Stimulated activated effector memory CD8-positive, alpha-beta T cell treated with anti-CD3 and anti-CD28 coated beads, Interleukin-12 subunit alpha, Interleukin-12 subunit beta, amount 100 ng/mL, for 72 hours (primary cell): ENCODE measurements around the gene MAFG.

Experiments
- ATAC-seq: fragments of 150-1000 bp; cut with Tn5 transposase; 2 replicates; pipeline ENCODE4 v1.10.0; 2021
- DNase-seq, 2 donors: peaks; one replicate each; pipeline ENCODE4 v3.0.0; 2021 to 2022; ENCODE audit warnings: low spot score in 2 of 2
- H3K27ac Mint-ChIP-seq: one replicate; pipeline ENCODE4 v1.8.0; 2022; ENCODE audit warnings: mild to moderate bottlenecking, mixed read lengths
- H3K36me3 Mint-ChIP-seq: one replicate; pipeline ENCODE4 v1.8.0; 2022; ENCODE audit warnings: mild to moderate bottlenecking, mixed read lengths
- H3K4me1 Mint-ChIP-seq: one replicate; pipeline ENCODE4 v1.8.0; 2022; ENCODE audit warnings: mixed read lengths
- H3K4me3 Mint-ChIP-seq: one replicate; pipeline ENCODE4 v1.8.0; 2022; ENCODE audit warnings: mild to moderate bottlenecking, mixed read lengths
- H3K9me3 Mint-ChIP-seq: one replicate; pipeline ENCODE4 v1.8.0; 2022; ENCODE audit warnings: mixed read lengths

The MAFG gene

DNA sequence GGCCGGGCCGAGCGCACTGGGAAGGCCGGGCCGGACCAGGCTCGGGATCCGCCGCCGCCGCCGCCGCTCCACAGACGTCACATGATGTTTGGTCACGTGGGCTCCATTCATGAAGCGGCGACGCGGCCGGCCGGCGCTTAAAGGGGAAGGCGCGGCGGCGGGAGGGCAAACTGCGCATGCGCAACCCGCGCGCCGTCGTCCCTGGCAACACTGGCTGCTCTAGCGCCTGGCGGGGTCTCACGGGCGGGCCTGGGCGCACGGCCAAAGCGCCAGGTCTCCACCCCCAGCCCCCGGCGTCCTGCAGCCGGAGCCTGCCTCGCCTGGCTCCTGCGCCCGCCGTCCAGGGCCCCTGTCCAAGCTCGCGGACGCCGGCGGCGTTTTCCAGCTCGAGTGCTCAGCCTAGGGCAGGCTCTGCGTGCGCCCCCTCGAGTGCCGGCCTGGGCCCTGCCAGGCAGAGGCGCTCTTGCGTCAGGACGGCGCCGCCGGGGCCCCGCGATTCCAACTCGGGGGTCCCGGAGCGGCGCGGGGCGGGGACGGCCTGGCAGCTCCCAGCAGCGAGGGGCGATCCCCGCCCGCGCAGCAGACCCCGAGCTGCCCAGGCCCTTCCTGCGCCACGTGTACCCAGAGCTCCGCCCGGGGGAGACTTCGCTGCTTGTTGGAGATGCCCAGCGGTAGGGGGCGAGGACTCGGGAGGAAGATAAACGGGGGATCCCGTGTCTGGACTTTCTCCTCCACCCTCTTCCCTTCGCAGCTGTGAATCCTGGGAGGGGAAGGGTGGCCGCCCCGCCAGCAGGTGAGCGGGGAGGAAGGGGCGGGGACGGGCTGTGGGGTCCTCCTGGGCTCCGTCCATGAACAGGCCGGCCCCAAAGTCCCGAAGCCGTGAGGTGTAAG lies at the start of gene MAFG:
Gene MAFG, minus strand, starts transcription at position 83 of the 891 bp plus-strand sequence. CDS start 4,550 bp downstream, outside the sequence.
- Mint-ChIP-seq H3K4me3 (peak within 1 kb of the TSS; percentile 86), H3K27ac (peak within 1 kb of the TSS; percentile 94), H3K9me3 (no peaks in the 10 kb centered on the region), H3K4me1 (peaks cover 16% of the 10 kb centered on the region), H3K36me3 (peaks cover 23% of the 10 kb centered on the region)
- ATAC-seq = peak; percentile 82
- DNase-seq = peak; percentile 93 to 95

DNA sequence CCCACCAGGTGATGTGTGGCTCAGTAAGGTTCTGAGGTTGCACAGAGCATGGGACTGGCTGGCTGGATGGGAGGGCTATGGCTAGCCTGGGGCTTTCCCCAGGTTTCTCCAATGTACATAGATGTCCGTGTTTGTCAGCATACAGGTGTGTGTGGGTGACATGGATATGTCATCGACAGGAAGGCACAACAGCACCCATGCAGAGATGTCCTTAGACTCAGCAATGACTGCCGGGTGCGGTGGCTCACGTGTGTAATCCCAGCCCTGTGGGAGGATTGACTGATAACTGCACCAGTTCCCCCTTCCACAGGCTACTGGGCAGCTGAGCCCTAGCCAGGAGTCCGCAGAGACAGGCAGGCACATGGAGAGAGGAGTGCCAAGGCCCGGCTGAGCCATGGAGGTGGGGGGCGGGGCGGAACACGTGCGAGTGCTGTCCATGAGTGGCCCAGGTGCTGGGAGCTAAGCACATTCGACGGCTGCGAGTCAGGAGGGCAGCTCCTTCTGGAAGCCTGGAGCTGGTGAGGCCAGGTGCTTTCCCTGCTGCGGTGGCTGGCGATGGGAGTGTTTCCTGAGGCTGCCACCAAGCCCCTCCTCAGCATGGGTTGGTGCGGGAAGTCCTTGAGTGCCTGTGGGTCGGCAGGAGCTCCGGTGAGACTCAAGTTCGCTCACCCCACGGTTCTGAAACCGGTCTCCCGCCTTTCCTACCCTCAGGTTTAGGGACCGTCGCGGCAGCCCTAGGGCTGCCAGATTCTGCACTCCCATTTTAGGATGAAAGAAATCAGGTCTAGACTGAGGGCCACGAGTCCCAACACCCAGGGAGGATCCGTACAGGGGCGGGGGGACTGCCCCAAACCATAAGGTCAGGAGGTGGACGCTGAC lies 49.0 kb upstream of the MAFG start:
- peak; percentile 24 for ATAC-seq
- Mint-ChIP-seq H3K9me3 (no peaks in the 10 kb centered on the region), H3K4me1 (peaks cover 38% of the 10 kb centered on the region), H3K27ac (peak overlapping the region; percentile 97), H3K36me3 (peaks cover 20% of the 10 kb centered on the region), H3K4me3 (peak overlapping the region; percentile 94)
- DNase-seq = no peak

DNA sequence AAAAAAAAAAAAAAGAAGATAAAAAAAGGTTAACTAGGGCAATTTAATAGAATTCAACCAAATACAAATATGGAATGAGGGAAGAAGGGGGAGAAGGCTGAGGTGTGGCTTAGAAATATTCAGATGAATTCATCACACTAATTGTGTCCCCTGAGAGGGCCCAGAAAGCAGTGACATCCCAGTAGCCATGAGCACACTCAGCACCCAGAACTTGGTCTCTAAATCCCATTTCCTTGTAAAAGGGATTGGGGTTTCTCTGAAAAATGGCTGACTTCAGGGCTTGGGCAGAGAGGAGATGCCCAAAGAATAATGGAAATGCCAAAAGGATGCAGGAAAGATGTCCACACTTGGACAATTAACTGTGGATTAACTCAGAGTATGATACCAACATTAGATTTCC lies 45.9 kb upstream of the MAFG start:
- Mint-ChIP-seq H3K9me3 (no peaks in the 10 kb centered on the region), H3K36me3 (peaks cover 7% of the 10 kb centered on the region), H3K27ac (no peak overlapping the region), H3K4me1 (peaks cover 14% of the 10 kb centered on the region), H3K4me3 (no peak overlapping the region)
- DNase-seq (no peak), ATAC-seq (no peak)

DNA sequence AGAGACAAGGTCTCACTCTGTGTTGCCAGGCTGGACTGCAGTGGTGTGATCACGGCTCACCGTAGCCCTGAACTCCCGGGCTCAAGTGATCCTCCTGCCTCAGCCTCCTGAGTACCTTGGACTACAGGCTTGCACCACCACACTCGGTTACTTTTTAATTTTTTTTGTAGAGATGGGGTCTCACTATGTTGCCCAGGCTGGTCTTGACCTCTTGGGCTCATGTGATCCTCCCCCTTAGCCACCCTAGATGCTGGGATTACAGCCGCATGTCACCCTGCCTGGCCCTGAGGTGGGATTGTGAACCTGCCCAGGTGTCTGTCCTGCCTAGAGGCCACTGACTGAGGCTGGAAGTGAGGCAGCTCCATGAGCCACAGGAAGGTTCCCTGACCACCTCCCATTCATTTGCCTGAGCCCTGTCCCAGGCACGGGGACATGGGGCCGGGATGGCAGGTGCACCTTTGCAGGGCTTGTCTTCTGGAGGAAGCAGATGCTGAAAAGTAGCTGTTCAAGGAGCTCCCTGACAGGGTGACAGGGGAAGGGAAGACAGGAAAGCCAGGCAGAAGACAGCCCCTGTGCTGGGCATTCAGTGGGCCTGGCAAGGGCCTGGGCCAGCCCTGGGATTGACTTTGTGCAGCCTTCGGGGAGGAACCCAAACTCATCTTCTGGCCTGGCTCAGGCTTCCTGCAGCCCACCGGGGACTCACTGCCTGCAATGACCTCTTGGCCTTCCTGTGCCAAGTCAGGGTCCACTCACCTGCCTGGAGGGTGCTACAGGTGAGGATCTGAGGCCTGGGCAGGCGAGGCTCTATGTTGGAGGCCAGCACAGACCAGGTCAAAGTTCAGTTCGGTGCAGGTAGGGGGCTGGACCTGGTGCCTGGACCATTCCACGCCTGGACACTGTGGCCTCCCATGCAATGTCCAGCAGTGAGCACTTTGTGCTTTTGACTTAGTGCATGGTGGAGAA lies 41.6 kb upstream of the MAFG start:
- Mint-ChIP-seq H3K36me3 (no peaks in the 10 kb centered on the region), H3K9me3 (no peaks in the 10 kb centered on the region), H3K4me1 (peaks cover 11% of the 10 kb centered on the region), H3K4me3 (no peak overlapping the region), H3K27ac (no peak overlapping the region)
- no peak for ATAC-seq
- DNase-seq = no peak

DNA sequence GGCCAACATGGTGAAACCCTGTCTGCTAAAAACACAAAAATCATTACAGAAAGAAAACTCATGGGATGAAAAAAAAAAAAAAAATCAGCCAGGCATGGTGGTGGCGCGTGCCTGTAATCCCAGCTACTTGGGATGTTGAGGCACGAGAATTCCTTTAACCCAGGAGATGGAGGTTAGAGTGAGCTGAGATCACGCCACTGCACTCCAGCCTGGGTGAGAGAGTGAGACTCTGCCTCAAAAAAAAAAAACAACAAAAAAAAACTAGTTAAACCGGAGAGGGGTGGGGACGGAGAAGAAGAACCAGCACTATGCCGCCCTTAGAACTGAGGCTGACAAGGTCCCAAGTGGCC lies 40.8 kb upstream of the MAFG start:
- peaks cover 17% of the 10 kb centered on the region for H3K4me1 Mint-ChIP-seq
- H3K36me3 Mint-ChIP-seq = no peaks in the 10 kb centered on the region
- ATAC-seq (no peak), DNase-seq (no peak)
- H3K4me3 Mint-ChIP-seq = peak overlapping the region; percentile 60
- no peaks in the 10 kb centered on the region for H3K9me3 Mint-ChIP-seq
- H3K27ac Mint-ChIP-seq = no peak overlapping the region

DNA sequence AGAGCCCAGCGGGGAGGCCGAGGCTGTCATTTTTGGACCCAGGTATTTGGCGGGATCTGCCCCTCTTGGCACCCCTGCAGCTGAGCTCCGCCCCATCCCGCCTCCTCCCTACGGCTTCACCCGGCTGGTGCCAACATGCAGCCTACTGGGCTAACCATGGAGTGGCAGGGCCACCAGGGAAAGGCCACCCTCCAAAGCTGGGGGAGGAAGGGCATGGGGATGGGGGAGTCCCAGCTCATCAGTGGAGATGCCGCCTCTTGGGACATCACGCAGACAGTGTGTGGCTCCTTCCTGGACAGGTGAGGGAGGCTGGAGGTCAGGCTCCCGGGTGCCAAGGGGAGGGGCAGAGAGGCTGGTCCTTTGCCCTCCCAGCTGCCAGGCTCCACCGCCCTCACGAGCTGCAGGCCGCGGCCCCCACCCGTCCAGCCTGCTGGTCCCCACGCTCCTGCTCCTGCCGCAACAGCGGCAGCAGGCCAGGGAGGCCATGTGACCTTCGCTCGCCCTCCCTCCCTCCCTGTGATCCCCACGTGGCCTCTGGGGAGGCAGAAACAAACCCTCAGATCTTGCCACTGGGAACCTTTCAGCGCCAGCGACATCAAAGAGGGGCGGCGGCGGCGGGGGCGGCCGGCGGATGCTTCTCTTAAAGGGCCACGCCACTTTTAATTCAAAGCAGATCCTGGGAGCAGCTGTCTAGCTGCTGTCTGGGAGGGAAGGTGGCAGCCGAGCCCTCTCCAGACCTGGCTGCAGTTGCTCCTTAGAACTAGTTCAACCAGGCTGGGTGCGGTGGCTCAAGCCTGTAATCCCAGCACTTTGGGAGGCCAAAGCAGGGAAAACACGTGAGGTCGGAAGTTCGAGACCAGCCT lies 40.2 kb upstream of the MAFG start:
- ATAC-seq = peak; percentile 92
- Mint-ChIP-seq H3K4me3 (peak overlapping the region; percentile 60), H3K36me3 (peaks cover 6% of the 10 kb centered on the region), H3K27ac (no peak overlapping the region), H3K9me3 (no peaks in the 10 kb centered on the region), H3K4me1 (peaks cover 17% of the 10 kb centered on the region)
- peak; percentile 59 to 80 for DNase-seq

DNA sequence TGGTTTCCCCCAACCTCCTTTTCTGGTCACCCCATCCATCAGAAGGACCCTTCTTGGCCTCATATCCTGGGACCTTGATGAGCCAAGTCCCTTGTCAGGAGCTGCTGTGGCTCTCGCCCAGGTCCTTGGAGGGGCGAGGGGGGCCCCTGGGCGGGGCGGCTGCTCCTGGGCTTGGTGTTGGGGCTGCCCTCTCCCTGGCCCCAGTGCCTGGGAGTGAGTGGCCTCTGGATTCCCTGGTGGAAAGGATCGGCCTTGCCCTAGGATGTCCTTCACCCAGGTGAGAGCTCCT lies 39.7 kb upstream of the MAFG start:
- DNase-seq (no peak), ATAC-seq (no peak)
- Mint-ChIP-seq H3K9me3 (no peaks in the 10 kb centered on the region), H3K4me1 (peaks cover 17% of the 10 kb centered on the region), H3K36me3 (peaks cover 6% of the 10 kb centered on the region), H3K27ac (no peak overlapping the region), H3K4me3 (peak overlapping the region; percentile 60)

DNA sequence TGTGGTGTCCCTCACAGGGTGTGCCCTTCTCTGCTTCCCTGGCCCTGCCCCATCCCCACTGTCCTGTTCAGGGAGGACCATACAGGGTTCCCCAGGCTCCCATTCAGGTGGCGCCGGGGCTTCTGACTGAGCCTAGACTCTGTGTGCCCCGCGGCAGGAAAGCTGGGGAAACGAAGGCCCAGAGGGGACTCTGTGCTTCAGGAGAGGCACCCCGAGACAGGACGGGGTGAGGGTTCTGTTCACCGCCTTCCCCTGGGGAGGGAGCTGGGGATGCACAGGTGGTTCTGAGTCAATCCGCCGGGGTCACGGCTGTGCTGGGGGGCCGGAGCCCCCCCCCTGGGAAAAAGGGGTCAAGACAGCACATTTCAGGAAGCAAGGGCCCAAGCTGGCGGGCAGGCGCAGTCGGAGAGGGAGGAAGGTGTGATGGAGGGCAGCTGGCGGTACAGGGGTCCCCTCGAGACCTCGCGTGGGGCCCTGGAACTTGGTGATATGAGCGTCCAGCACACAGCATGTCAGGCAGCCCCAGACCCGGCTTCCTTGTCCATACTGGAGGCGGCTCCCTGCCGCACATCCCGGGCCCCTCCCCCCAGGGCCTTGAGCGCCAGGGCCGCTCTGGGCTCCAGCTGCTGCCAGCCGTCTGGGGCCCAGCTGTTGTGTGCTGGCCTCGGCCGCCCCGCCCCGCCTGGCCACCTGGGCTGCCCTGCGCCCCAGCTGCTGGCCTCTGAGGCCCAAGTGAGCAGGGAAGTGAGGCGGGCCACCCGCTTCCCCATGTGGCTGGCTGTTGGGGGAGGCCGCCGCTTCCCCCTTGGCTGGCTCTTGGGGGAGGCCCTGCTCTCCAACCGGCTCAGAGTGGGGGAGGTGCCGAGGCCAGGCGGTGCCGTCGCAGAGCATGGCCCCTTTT lies 39.1 kb upstream of the MAFG start:
- no peaks in the 10 kb centered on the region for H3K9me3 Mint-ChIP-seq
- H3K4me3 Mint-ChIP-seq = peak overlapping the region; percentile 26
- no peak for DNase-seq
- ATAC-seq = no peak
- H3K27ac Mint-ChIP-seq = no peak overlapping the region
- H3K4me1 Mint-ChIP-seq = peaks cover 17% of the 10 kb centered on the region
- H3K36me3 Mint-ChIP-seq = peaks cover 6% of the 10 kb centered on the region

DNA sequence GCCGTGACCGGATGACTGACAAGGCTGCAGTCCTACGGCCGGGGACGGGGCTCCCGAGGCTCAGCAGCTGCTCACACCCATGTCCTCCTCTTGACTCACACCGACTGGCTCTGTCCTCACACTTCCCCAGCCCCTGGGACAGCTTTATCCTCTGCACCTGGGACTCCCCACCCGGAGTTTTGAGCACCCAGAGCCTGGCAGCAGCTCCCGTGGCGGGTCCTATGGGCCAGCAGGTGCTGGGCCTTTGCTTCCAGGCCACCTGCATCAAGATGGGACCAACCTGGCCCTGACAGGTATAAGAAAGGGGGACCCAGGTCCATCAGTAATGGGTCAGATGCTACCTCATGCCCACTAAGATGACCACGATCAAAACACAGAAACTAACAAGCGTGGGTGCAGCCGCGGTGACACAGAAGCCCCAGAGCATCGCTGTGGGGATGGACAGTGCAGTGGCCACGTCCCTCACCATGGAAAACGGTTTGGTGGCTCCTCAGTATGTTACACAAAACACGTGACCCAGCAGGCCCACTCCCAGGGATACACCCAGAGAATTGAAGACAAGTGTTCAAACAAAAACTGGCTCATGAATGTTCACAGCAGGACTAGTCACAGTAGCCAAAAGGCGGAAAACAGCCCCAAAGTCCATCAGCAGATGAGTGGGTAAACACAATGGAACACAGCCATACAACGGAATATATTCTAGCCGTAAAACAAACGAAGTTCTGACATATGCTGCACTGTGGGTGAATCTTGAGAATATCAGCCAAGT lies 36.7 kb upstream of the MAFG start:
- Mint-ChIP-seq H3K9me3 (no peaks in the 10 kb centered on the region), H3K4me1 (peaks cover 17% of the 10 kb centered on the region), H3K27ac (no peak overlapping the region), H3K4me3 (no peak overlapping the region), H3K36me3 (peaks cover 6% of the 10 kb centered on the region)
- DNase-seq = no peak
- ATAC-seq = no peak

DNA sequence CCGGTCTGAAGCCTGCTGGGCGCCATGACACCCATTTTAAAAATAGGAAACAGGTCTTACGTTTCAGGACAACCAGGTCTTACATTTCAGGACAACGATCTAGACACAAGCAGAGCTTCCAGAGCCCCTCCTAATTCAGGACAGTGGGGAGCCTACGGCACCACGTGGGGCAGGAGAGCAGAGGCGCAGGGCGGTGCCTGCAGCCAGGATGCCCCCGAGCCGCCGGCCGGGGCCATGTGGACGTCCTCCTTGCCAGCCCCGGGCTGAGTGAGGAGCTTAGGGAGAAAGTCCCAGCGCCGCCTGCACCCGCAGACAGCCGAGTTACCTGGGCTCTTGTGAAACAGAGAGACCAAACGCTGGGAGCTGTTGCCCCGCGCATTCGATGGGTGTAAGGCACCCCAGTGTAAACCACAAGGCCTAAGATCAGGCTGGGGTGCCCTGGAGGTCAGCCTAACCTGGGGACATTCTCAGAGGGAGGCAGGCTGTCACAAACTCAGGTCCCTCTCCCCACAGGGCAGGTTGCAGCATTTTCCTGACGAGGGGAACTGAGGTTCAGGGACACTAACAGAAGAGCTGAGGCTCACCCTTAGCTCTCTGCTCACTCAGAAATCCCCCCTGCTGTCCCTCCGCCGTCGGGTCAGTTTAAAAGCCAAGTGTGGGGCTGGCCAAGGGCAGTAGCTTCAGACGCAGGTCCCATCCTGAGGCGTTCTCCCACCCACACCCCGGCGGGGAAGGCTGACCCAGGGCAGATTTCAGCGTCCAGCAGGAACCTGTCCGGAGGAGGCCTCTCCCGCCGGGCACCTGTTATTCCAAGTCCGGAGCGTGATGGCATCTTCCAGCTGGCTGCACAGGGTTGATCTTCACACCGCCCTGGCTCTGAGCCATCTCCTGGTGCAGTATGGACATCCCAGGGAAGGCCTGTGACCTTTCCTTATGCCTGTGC lies 35.2 kb upstream of the MAFG start:
- peaks cover 10% of the 10 kb centered on the region for H3K4me1 Mint-ChIP-seq
- H3K36me3 Mint-ChIP-seq = peaks cover 6% of the 10 kb centered on the region
- H3K9me3 Mint-ChIP-seq = no peaks in the 10 kb centered on the region
- no peak overlapping the region for H3K27ac Mint-ChIP-seq
- ATAC-seq (no peak), DNase-seq (no peak)
- H3K4me3 Mint-ChIP-seq = no peak overlapping the region

DNA sequence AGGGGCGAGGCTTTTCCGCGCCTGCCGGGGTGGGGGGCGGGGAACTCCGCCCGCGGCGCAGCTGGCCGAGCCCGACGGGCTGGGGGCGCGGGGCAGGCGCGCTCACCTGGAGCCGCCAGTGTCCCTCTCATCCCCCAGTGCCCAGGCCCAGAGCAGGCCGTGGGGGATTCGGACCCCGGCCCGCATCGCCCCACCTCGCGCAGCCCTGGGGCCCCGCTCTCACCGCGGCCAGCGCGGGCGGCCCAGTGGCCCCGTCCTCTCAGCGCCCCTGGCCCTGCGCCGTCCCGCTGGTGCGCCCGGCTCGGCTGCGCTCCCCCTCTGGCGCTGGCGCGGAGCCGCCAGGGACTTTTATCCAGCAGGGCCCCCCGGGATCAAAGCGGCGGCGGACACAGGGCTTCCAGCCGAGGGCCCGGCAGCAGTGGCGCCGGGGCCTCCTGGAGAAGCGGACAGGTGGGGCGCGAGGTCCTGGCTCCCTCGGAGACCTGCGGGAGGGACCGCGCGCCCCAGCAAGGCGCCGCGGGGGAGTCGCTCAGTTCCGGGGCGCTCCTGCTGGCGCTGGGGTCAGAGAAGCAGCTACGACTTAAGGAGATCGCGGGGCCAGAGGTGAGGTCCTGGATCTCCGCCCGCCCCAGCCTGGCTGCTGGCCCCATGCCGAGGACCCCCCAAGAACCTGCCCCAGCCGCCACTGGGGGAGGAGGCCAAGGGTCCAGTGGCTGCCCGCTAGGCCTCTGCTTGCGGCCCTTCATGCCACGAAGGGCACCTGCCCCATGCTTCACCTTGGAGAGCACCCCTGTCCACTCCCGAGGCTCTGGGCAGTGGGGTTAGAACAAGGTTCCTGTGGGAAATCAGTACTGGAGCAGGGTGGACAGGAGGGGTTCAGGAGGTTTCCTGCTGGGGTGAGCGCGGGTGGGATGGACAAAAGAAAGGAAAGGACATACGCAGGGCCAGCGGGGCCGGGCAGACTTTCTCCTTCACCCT lies 34.3 kb upstream of the MAFG start:
- H3K27ac Mint-ChIP-seq = no peak overlapping the region

More for the DNA sequence above, 34.3 kb upstream of the MAFG start:
- DNase-seq (no peak), ATAC-seq (no peak)
- H3K36me3 Mint-ChIP-seq = peaks cover 6% of the 10 kb centered on the region
- H3K9me3 Mint-ChIP-seq = no peaks in the 10 kb centered on the region
- peaks cover 9% of the 10 kb centered on the region for H3K4me1 Mint-ChIP-seq
- no peak overlapping the region for H3K4me3 Mint-ChIP-seq
